D721Med (cell line): ENCODE data around the gene SPATA18.

Experiments
- DNase-seq: peaks from one replicate; pipeline ENCODE4 v3.0.0; 2011; ENCODE audit warnings: low spot score; ENCODE audit not compliant: insufficient read length
- FAIRE-seq: peaks from 2 replicates; lab custom pipeline; 2011; peaks lifted over from hg19 to GRCh38; lab: Jason Lieb, UNC
- TF ChIP-seq, protein P1 (sequence below): IDR thresholded peaks from 2 replicates; pipeline ENCODE4 v1.5.1; 2012; ENCODE audit warnings: mild to moderate bottlenecking, control low read depth; ENCODE audit not compliant: insufficient read depth; ENCODE audit errors: missing control alignments

SPATA18 gene

DNA sequence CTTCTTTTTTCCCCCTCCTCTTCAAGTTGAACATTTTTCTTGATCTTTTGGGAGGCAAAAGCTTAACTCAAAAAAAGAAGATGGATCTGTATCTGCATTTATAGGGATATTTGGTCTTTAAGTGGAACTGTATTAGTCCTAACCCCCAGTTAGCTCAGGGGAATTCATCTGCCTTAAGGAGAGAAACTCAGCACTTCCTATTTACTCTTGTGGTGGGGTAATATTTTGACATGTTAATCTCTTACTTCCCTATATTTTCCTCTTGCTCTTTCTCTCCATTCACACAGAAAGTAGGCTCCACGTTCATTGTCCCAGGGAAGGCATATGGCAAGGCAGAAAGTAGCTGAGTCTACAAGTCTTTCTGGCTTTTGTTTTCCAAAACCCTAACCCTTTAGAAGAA lies 36.2 kb upstream of the SPATA18 start:
- DNase-seq (no peak), FAIRE-seq (no peak)
- TF ChIP-seq, protein P1, sequence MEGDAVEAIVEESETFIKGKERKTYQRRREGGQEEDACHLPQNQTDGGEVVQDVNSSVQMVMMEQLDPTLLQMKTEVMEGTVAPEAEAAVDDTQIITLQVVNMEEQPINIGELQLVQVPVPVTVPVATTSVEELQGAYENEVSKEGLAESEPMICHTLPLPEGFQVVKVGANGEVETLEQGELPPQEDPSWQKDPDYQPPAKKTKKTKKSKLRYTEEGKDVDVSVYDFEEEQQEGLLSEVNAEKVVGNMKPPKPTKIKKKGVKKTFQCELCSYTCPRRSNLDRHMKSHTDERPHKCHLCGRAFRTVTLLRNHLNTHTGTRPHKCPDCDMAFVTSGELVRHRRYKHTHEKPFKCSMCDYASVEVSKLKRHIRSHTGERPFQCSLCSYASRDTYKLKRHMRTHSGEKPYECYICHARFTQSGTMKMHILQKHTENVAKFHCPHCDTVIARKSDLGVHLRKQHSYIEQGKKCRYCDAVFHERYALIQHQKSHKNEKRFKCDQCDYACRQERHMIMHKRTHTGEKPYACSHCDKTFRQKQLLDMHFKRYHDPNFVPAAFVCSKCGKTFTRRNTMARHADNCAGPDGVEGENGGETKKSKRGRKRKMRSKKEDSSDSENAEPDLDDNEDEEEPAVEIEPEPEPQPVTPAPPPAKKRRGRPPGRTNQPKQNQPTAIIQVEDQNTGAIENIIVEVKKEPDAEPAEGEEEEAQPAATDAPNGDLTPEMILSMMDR = no peak

DNA sequence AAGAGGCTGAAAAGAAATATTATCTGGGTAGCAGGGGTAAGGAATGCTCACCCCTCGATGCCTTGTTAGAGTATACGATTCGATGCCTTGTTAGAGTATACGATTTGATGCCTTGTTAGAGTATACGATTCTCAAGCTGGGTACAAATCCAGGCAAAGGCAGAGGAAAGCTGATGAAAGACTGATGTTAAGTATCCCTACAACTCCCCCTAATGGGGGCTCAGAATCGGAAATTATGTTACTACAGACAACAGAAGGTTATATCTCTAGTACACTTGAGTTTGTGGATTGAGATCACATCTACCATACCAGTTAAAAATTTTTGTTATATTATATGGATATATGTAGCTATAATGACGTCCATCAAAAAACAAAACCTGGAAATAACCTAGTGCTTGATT lies 35.7 kb upstream of the SPATA18 start:
- no peak for FAIRE-seq
- TF ChIP-seq, protein P1 = peak; percentile 50
- DNase-seq = no peak

DNA sequence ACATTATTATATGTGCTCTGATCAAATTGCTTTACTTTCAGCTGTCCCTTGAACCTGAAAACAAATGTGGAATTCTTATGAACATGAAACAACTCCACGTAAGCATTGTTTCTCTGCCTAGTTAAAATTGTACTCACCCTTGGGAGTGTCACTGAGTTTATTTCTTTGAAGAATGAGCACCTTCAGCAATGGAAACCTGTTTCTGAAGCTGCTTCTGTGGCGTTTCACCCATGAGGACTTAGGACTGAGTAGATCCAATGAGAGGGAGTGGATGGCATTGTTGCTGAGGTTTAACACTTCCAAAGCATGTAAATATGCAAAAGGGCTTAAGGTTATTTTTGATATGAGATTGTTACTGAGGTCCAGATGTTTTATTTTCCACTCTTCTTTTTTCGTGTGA lies 34.1 kb upstream of the SPATA18 start:
- no peak for FAIRE-seq

DNA sequence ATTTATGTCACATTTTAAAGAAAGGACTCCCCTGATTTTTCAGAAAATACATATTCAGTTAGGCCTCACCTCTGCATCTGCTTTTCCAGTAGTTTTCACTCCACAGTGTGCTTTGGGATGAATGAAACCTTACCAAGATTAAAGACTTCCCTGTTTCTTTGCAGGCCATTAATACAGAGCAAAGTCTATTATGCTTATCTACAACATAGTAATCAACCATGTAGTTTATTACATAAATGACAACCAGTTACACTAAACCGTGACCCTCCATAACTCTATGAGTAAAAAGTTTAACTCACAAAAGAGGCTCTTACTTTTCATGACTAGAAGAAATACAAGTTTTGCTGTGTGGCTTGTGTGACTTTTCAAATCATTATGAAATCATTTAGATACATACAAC lies 33.3 kb upstream of the SPATA18 start:
- FAIRE-seq = no peak
- DNase-seq = no peak
- TF ChIP-seq, protein P1 = no peak

More for the DNA sequence above, 34.1 kb upstream of the SPATA18 start:
- no peak for DNase-seq
- TF ChIP-seq, protein P1 = no peak

DNA sequence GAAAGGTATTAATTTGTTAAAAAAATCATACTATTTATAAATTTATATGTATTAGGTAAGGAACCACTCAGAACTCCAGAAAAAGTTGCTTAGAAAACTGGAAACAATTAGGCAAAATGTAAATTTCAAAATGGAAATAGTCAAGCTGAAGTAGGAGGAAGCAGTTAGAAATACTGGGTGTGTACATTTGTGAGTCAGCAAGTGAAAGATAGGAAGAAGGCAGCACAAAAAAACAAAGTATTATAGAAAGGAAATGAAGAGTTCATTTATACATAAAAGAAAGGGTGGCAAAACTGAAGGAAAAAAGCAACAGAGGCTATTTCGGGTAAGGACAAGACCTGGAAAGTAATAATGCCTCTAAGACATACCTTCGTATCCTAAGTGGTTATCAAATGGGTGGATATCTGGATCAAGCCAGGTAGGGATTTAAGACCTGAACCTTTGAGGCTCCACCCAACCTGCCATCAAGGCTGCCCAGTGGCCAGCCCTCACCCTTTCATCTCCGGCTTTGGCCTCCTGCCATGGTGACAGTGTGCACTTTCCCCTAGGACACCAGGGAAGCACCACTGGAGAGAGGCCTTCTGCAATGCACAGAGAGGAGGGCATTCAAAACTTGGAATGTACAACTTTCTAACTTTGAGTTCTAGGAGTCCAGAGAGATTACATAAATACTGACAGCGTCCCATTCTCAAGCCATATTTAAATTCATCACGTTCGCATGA lies 31.0 kb upstream of the SPATA18 start, which contains the start of gene LRRC66:
Gene LRRC66, minus strand, starts transcription at position 428 of the 722 bp plus-strand sequence. CDS start 2,750 bp downstream, outside the sequence.
- TF ChIP-seq, protein P1 = no peak
- no peak for FAIRE-seq

DNA sequence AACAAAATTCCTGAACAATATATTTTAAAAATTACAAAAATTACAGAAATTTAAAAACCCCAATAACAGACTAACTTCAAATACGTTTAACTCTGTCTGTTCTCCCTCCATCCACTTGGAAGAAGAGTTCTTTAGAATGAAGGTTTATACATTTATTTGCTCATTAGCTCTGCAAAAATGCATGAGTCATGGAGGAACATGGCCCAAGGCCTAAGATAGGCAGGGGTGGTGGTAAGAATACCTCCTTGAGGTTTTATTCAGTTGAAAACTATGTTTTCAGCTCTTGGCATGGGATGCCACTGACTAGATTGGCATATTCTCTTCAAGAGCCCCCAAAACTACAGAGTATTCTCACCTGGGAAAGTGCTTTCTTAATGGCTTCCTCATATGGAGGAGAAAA lies 22.1 kb upstream of the SPATA18 start:
- TF ChIP-seq, protein P1 = no peak
- FAIRE-seq (no peak), DNase-seq (no peak)

More for the DNA sequence above, 31.0 kb upstream of the SPATA18 start, which contains the start of gene LRRC66:
- no peak for DNase-seq

DNA sequence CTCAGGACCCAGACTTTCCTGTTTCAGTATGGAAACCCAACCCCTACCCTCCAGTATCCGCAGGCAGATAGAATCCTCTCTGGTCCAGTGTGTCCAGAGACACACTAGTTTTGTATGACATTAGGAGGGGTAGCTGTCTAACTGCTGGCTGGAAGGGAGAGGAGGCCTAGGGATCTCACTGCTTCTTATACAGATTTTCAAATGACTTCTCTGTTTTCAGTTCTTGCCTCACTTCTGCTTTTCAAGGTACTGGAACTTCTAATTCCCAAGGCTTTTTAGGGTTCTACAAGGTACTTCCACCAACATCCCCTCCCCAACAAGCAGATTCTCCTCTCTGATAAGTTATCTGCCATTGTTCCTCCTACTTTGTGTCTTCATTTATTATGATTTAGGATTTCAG lies 19.1 kb upstream of the SPATA18 start:
- TF ChIP-seq, protein P1 = no peak
- DNase-seq (no peak), FAIRE-seq (no peak)
